Airway epithelial cell (primary cell): ENCODE results near the gene LFNG. TPM values are rescaled to one million over a fixed set of nuclear protein-coding genes. Genes with fewer than 3 reads are reported as not detected.

ENCODE experiments used
- total RNA-seq: library from RNA; depleted of rRNA; stranded (reverse); fragments of >200 nt; gene quantifications from 2 replicates; pipeline ENCODE4 v1.2.3, GENCODE V29; 2015

LFNG gene
- total RNA-seq, result 44.6 and 46.8 TPM in 2 replicates

GRCh38 chr7:2519119-2519930 lies at the start of gene LFNG:
TSS of gene LFNG (plus strand) at chr7:2519774. CDS start at chr7:2519862, 88 bp downstream.

DNA sequence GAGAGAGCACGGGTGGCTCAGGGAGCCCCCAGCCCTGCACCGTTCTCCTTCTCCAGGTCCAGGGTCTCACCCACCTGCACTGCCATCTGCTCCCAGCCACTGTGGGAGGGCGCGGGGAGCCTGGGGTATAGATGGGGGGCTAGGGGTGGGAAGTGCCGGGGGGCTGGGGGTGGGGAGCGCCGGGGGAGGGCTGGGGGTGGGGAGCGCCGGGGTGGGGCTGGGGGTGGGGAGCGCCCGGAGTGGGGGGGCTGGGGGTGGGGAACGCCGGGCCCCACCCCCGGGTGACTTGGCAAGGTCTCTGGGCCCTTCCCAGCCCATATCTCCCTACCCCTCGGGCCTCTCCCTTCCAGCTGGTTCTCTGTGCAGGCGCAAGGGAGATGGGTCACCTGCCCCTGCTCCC lies 43.3 kb upstream of the LFNG start, which contains the start of gene GRIFIN:
TSS of gene GRIFIN (minus strand) at position 101 of the 400 bp plus-strand sequence. CDS start at position 86, 15 bp downstream.

DNA sequence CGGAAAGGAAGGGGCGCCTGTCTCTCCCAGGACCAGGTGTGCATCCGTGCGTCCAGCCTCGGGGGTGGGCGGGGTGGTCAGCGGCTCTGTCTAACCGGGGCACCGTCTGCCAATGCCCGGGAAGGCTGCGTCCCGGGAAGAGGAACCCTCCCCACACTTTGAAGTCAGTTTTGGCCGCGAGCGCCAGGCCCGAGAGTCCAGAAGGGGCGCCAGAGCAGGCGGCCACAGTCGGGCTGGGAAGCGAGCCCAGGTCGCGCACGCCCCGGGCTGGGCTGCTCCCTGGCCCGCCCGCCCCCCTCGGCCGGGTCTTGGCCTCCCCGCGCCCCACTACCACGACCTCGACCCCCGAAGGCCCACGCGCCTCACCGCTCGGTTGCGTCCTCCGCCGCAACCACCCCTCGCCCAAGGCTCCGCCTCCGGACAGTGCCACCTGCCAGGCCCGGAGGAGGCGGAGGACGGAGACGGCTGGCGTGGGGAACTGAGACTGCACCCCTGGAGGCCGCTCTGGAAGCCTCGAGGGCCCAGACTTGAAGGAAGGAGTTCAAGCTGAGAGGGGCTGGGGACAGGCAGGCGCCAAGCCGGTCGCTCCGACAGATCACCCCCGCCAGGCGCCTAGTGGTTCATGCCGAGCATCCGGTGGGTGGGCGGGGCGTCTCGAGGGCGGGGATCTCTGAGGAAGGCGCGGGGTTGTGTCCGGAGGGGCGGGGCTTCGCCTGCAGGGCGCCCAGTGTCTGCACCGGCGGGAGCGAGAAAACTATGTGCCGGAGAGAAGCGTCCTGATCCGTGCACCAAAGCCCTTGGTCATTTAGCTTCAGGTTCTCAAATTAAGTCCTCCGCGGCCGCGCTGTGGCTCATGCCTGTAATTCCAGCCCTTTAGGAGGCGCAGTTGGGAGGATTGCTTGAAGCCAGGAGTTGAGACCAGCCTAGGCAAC lies 35.8 kb downstream of the LFNG start, which contains the start of gene BRAT1:
TSS of gene BRAT1 (minus strand) at position 404 of the 932 bp plus-strand sequence. CDS start 1,093 bp downstream, outside the sequence.

GRCh38 chr7:2558629-2559282 lies 39.2 kb downstream of the LFNG start, which contains the start of gene IQCE:
TSS of gene IQCE (plus strand) at chr7:2558979. CDS start at chr7:2559182, 203 bp downstream.

Other genes starting within 250 kb of the LFNG start
- 9.3 and 32.9 TPM in 2 replicates for gene SNX8, start 205.3 kb upstream of the LFNG start, total RNA-seq
- gene EIF3B, start 164.9 kb upstream of the LFNG start, total RNA-seq, result 170 and 180 TPM in 2 replicates
- 7.8 and 8.8 TPM in 2 replicates for gene CHST12, start 116.2 kb upstream of the LFNG start, total RNA-seq
- gene GRIFIN, start 43.4 kb upstream of the LFNG start, total RNA-seq, result not detected in 2 replicates
- 44.8 and 53.7 TPM in 2 replicates for gene BRAT1, start 35.8 kb downstream of the LFNG start, total RNA-seq
- 8.1 and 14.4 TPM in 2 replicates for gene IQCE, start 39.2 kb downstream of the LFNG start, total RNA-seq
- 47.4 and 55.3 TPM in 2 replicates for gene TTYH3, start 112.2 kb downstream of the LFNG start, total RNA-seq
- 0.14 TPM in 1 of 2 replicates, not detected in the other for gene AMZ1, start 168.4 kb downstream of the LFNG start, total RNA-seq